ENCODE data around the gene UNC5A.

Gene UNC5A

DNA sequence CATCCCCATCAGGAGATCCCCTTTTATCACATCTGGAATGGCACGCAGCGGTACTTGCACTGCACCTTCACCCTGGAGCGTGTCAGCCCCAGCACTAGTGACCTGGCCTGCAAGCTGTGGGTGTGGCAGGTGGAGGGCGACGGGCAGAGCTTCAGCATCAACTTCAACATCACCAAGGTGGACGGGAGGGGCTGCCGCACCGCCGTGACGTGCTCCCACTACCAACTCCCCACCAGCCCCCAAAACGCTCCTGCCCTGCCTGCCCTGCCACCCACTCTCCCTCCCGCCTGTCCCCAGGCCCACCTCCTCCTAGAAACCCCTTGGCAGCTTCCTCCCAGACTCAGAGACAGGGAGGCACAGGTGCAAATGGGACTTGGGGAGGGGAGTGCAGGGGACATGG lies 68.1 kb downstream of the UNC5A start:
- TF ChIP-seq, protein P1, sequence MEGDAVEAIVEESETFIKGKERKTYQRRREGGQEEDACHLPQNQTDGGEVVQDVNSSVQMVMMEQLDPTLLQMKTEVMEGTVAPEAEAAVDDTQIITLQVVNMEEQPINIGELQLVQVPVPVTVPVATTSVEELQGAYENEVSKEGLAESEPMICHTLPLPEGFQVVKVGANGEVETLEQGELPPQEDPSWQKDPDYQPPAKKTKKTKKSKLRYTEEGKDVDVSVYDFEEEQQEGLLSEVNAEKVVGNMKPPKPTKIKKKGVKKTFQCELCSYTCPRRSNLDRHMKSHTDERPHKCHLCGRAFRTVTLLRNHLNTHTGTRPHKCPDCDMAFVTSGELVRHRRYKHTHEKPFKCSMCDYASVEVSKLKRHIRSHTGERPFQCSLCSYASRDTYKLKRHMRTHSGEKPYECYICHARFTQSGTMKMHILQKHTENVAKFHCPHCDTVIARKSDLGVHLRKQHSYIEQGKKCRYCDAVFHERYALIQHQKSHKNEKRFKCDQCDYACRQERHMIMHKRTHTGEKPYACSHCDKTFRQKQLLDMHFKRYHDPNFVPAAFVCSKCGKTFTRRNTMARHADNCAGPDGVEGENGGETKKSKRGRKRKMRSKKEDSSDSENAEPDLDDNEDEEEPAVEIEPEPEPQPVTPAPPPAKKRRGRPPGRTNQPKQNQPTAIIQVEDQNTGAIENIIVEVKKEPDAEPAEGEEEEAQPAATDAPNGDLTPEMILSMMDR (IDR thresholded peaks at IDR 0.05; ENCODE audit: control insufficient read depth, extremely low read depth, insufficient read depth) = no peak
- no peak overlapping the region for H3K4me3 ChIP-seq (ENCODE audit: low read depth, low read length)
- DNase-seq (ENCODE audit: low read depth) = no peak

DNA sequence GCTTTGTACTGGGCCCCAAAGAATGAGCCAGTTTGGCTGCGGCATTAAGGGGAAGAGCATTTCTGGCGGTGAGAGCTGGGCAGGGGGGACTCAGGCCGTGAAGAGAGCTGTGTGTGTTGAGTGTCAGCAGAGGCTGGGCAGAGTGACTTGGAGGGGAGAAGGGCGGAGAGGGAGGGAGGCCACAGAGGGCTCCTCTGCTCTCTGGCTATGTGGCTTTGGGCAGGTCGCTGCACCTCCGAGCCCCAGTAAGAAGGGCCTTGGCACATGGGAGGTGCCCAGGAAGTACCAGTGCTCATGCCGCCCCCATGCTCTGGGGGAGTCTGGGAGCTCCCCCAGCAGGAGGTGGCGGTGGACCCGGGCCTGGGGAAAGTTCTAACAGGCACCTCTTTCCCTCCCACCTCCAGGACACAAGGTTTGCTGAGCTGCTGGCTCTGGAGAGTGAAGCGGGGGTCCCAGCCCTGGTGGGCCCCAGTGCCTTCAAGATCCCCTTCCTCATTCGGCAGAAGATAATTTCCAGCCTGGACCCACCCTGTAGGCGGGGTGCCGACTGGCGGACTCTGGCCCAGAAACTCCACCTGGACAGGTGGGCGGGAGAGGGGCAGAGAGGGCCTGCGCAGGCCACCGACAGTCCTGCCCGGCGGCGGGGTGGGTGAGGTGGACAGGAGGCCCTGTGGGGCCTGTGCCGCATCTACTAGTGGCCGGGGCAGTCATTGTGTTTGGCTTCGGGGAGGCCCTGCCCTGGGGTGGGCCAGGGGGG lies 68.7 kb downstream of the UNC5A start:
- DNase-seq (ENCODE audit: low read depth) = no peak
- TF ChIP-seq, protein P1 (IDR thresholded peaks at IDR 0.05; ENCODE audit: control insufficient read depth, extremely low read depth, insufficient read depth) = no peak
- H3K4me3 ChIP-seq (ENCODE audit: low read depth, low read length) = no peak overlapping the region

DNA sequence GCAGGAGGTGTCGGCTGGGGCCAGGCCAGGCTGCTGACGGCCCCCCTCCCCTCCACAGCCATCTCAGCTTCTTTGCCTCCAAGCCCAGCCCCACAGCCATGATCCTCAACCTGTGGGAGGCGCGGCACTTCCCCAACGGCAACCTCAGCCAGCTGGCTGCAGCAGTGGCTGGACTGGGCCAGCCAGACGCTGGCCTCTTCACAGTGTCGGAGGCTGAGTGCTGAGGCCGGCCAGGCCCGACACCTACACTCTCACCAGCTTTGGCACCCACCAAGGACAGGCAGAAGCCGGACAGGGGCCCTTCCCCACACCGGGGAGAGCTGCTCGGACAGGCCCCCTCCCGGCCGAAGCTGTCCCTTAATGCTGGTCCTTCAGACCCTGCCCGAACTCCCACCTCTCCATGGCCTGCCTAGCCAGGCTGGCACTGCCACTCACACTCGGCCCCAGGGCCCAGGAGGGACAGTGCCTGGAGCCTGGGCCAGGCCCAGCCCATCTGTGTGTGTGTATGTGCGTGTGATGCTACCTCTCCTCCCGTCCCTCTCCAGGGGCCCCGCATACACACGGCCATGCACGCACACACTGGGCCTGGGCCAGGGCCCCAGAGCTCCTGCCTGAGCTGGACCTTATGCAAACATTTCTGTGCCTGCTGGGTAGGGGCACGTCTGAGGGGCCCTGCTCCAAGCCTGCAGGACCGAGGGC lies 69.5 kb downstream of the UNC5A start:
- TF ChIP-seq, protein P1 (IDR thresholded peaks at IDR 0.05; ENCODE audit: control insufficient read depth, extremely low read depth, insufficient read depth) = no peak
- no peak for DNase-seq (ENCODE audit: low read depth)
- H3K4me3 ChIP-seq (ENCODE audit: low read depth, low read length) = no peak overlapping the region

DNA sequence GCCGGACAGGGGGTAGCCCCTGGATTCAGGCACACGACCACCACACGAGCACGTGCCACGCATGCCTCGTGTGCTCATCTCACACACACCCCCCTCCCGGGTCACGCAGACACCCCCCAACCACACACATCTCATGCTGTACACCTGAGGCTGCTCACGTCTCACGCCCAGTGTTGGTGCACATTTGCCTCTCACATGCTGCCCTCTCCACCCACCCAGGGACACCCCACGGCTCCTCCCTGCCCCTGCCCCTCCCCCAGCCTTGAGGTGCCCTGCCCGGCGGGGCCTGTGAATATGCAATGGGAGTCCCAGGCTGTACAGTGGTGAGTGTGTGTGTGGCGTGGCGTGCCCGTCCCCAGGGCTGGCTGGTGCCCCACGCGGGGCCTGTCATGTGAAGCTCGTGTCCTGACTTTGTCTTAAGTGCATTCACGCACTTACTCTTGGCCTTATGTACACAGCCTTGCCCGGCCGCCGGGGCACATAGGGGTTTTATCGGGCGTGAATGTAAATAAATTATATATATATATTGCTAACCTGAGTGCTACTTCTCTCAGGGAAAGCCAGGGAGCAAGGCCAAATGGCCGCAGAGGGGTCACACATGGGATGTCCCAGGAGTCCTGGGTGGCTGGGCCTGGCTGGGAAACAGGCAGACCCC lies 70.1 kb downstream of the UNC5A start:
- TF ChIP-seq, protein P1 (IDR thresholded peaks at IDR 0.05; ENCODE audit: control insufficient read depth, extremely low read depth, insufficient read depth) = no peak
- no peak overlapping the region for H3K4me3 ChIP-seq (ENCODE audit: low read depth, low read length)
- DNase-seq (ENCODE audit: low read depth) = no peak

DNA sequence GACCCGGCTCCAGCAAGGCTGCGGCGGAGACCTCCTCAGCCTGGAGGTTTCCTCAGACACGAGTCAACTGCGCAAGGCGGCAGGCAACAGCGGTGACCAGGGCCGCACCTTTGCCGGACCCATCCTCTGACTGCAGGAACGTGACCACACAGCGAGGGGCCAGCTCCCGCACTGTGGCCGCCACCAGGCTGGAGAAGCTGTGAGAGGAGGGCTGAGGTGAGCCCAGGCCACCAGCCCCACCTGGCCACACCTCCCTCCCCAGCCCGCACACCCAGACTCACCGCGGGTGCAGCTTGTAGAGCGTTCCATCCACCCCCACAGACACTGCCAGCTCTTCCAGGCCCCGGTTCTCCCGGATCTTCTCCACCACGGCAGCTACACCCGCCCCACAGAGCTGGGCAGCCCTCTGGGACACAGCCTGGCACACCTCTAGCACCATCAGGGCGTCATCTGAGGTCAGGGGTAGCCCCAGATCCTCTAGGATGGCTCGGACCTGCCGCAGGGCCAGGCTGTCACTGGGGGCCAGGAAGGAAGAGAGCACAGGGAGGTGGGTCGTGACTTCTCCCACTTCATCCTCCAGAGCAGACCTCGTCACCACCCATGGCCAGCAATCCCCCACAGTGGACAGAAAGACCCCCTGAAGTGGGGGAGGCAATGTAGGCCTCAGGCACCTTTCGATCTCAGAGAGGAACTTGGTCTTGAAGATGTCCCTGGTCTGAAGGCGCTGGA lies 70.8 kb downstream of the UNC5A start:
- DNase-seq (ENCODE audit: low read depth) = no peak
- TF ChIP-seq, protein P1 (IDR thresholded peaks at IDR 0.05; ENCODE audit: control insufficient read depth, extremely low read depth, insufficient read depth) = no peak
- H3K4me3 ChIP-seq (ENCODE audit: low read depth, low read length) = no peak overlapping the region

DNA sequence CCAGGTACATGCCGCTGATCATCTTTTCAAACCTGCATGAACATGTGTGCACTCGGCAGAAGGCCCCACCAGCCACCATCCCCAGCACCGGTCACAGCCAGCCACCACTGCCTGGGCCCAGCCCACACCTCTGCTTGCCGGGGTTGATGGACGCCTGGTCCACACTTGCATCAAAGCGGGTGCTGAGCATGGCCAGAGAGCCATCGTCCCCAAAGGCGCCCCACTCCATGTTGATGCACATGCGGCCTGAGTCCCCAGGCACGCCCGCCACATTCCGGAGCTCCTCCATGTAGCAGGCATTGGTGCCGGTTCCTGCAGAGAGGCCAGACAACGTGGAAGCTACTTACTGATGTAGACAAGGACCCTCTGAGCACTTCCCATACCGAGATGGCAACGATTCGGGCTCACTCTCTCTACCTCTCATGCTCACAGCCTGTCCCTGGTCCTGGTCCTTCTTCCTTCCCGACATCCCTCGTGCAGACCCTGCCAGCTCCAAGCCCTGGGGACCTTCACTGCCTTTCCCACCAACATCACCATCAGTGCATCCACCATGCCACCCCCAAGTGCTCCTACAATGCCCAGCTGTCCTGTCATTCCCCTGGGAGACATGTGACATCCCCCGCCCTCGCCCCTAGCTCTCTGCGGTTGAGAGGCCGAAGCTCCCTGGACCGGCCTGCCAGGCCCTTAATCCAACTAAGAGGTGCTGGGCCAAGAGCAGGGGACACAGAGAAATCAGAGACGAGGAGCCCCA lies 71.6 kb downstream of the UNC5A start:
- H3K4me3 ChIP-seq (ENCODE audit: low read depth, low read length) = no peak overlapping the region
- TF ChIP-seq, protein P1 (IDR thresholded peaks at IDR 0.05; ENCODE audit: control insufficient read depth, extremely low read depth, insufficient read depth) = no peak
- DNase-seq (ENCODE audit: low read depth) = no peak

All from LNCaP clone FGC (cell line).